ENCODE measurements around the gene TMPO.
A peak's percentile ranks its signal among the peaks of the same experiment; 100 is the strongest.
"Not testable (repeated sequence)": the region's sequence is repeated elsewhere in the genome, so short reads cannot be mapped to it uniquely, and the experiment has no call there.

Gene TMPO, protein sequence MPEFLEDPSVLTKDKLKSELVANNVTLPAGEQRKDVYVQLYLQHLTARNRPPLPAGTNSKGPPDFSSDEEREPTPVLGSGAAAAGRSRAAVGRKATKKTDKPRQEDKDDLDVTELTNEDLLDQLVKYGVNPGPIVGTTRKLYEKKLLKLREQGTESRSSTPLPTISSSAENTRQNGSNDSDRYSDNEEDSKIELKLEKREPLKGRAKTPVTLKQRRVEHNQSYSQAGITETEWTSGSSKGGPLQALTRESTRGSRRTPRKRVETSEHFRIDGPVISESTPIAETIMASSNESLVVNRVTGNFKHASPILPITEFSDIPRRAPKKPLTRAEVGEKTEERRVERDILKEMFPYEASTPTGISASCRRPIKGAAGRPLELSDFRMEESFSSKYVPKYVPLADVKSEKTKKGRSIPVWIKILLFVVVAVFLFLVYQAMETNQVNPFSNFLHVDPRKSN

DNA sequence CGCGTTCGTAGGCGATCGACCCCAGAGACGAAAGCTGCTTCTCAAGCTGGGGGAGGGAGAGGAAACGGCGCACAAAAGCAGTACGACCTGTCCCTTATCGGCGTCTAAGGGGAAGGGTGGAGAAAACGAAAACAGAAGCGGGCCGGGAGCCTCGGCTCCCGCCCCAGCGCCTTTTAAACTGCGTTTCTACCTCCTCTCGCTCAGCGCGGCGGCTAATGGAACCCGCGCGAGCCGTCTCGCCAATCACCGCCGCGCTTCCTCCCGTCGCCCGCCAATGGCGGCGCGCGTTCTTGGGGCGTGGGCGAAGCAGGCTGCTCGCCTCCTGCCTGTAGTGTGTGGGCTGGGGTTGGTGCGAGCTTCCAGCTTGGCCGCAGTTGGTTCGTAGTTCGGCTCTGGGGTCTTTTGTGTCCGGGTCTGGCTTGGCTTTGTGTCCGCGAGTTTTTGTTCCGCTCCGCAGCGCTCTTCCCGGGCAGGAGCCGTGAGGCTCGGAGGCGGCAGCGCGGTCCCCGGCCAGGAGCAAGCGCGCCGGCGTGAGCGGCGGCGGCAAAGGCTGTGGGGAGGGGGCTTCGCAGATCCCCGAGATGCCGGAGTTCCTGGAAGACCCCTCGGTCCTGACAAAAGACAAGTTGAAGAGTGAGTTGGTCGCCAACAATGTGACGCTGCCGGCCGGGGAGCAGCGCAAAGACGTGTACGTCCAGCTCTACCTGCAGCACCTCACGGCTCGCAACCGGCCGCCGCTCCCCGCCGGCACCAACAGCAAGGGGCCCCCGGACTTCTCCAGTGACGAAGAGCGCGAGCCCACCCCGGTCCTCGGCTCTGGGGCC lies at the start of gene TMPO:
Gene TMPO, plus strand, starts transcription at position 304 of the 824 bp plus-strand sequence. Its CDS starts 278 bp downstream, at position 582.
- peak; percentile 85 to 88 for DNase-seq

DNA sequence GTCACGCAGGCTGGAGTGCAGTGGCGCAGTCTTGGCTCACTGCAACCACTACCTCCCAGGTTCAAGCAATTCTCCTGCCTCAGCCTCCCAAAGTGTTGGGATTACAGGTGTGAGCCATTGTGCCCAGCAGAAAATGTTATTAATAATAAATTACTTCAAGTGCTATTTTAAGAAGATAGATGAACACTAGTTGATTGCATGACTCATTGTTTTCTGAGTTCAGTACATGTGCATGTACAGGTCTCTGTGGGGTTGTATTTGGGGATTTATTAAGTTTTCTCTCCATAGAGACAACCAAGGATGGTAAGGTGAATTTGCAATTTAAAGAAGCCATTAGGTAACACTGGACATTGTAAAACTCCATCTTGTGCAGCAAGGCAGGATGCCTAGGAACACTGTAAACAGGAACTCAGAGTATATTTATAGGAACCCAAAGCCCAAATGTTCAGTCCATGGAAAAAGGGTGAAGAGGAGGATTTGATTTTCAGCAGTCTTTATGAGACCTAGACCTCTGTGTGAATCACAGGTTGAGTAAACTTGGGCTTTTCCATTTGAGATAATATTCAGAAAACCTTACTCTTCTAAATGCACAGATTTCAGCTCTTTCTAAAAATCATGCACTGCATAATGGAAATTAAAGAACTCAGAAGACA lies 49.3 kb upstream of the TMPO start:
- DNase-seq, result no peak

DNA sequence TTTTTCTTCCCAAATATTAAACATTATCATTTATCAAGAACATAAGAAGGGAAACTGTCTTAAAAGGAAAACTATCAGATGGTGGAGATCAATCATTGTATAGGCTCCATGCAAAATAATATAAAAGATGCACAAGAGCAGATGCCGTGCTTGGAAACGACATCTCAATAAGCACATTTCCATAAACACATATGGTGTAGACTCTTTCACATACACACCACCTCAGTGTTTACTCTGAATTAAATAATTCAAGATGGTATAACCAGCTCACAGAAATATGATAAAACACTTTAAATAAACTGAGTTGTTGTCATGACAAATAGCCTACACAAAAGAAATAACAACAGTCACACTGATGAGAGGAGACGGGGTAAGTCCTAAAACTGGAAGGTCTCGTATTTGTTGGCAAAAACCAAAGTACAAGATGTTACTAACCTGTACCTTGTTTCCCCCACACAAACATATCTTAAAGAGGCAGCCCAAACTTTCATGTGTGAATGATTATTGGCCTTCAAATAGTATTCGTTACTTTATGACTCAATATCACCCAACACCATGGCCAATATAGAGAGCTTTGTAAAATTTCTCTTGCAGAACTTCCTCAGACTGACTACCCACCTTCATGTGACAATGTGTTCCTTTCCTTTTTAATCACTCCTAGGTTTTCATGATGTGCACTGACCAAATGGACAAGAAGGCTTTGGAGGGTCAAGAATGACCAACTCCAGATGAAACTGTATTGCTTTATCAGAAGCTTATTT lies 48.6 kb upstream of the TMPO start:
- no peak for DNase-seq

DNA sequence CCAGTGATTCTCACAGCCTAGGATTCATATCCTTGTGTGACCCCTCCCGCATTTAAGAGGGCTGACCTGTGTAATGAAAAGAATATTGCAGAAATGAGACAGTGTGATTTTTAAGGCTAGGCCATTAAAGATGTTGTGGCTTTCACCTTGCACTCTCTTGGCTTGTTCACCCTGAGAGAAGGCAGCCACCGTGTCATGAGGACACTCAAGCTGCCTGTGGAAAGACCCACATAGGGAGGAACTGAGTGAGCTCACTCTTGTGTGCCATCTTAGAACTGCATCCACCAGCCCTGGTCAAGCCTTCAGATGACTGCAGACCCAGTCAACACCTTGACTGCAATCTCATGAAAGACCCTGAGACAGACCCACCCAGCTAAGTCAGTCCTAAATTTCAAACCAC lies 46.3 kb upstream of the TMPO start:
- no peak for DNase-seq

DNA sequence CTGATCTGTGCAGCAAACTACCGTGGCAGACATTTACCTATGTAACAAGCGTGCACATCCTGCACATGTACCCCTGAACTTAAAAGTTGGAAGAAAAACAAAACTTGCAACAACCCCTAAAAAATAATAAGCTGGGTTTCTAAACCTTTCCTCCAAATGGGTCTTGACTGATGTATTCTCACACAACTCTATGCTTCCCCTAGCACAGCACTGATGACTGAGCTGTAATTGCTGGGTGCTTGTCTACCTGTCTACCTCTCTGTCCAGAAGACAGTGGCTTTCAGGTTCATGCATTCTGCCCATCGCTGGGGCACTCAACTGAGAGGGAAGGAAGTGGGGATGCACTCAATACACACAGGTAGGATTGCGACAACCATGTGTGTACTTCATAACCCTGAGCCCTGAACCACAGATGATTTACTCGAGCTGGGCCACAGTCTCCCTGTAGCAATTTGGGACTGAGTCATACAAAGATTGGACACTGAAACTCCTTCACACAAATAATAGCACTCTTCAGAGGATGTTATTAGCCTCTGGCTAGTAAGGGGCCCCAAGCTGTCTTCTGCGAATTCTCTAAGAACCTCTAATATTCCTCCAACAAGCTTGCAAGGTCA lies 44.8 kb upstream of the TMPO start:
- DNase-seq, result no peak

DNA sequence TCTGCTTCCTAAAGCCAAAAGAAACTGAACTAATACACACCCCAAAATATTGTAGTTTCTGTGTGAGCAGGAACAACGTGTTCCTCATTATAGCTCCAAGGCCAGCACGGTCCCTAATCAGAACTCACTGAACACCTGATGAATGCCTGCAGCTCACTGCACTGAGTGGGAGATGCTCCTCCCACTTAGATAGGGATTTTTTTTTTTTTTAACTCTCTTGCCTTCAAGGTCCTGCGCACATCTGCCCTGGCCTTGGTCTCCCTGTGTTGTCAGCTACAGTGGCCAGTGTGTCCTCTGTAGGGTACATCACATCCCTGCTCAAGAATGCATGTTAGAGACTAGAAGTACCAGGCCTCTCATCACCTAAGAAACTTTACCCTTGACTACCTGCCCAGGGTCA lies 44.3 kb upstream of the TMPO start:
- no peak for DNase-seq

DNA sequence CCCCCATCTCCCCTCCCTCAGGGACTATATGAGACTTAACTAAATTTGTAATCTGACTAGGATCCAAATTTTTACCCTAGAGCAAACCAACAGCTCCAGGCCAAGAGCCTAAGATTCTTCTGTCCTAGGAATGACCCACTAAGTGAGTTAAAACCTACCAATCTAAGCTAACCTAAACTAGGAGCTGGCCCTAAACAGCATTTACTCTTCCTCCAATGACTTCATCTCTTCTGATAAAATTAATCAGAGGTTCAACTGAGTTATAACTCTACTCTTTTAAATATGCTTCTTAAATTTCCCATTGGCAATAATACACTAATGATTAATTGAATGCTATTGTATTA lies 39.9 kb upstream of the TMPO start:
- DNase-seq, result no peak

DNA sequence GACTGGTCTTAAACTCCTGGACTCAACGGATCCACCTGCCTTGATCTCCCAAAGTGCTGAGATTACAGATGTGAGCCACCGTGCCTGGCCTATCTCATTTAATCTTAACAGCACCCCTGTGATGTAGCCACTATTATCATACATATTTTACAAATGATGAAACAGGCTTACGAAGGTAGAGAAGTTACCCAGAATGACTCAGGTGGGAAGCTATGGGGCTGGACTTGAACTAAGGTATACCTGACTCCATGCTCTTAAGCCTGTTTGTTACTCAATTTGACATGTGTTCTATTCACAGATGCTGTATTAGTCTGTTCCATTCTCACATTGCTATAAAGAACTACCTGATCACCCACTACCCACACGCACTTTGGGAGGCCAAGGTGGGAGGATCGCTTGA lies 36.8 kb upstream of the TMPO start:
- DNase-seq, result no peak

DNA sequence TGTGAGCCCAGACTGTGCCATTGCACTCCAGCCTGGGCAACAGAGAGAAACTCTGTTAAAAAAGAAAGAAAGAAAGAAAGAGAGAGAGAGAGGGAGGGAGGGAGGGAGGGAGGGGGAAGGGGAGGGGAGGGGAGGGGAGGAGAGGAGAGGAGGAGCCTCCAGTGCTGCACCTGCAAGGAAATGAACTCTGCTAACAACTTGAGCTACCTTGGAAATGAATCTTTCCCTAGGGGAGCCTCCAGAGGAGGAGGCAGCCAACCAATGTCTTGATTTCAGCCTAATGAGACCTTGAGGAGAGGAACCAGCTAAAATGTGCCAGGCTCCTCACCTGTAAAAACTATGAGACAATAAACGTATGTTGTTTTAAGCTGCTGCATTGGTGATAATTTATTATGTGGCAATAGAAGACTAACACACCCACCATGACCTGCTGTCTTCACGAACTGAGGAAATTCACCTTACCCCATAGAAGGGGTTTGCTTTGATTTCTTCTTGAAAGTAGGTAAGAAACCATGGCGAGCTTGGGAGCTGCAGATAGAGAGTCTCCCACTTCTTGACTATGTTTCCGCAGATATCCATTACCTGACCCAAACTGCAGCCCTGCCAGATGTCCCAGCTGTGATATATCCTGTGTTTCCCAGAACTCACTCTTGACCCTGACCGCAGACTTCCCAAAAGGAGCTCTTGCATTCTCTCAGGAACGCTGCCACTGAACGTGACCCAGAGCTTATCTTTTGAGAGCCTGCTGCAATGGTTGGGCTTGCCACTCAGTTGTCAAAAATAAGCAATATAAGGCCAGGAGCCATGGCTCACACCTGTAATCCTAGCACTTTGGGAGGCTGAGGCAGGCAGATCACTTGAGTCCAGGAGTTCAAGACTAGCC lies 31.5 kb upstream of the TMPO start:
- DNase-seq, result no peak

DNA sequence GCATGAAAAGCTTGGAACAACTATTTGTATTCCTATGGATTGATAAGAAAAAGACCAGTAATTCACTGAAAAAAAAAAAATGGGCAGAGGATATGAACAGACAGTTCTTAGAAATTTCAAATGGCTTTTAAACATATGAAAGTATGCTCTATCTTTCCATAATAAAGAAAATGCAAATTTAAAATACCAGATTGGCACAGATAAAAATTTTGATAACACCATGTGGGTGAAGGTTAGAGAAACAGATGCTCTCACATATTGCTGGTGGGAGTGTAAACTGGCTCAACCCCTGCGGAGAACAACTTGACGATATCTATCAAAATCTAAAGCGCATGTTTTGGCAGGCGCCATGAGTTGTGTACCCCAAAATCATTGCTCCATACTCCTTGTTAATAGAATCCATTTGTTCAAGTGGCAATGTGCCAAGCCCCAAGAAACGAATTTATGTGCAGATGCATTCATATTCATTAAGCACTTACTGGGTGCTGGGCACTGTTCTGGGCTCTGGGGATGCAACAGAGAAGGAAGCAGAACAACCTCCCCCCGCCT lies 29.5 kb upstream of the TMPO start:
- no peak for DNase-seq

DNA sequence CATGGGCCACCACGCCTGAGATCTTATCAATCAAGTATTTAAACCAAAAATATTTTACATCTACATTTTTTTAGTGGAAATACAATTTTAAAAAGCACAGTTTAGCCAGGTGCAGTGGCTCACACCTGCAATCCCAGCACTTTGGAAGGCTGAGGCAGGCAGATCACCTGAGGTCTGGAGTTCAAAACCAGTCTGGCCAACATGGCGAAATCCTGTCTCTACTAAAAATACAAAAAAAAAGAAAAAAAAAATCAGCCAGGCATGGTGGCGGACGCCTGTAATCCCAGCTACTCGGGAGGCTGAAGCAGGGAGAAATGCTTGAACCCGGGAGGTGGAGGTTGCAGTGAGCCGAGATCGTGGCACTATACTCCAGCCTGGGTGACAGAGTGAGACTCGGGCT lies 27.0 kb upstream of the TMPO start:
- DNase-seq, result not testable (repeated sequence)

DNA sequence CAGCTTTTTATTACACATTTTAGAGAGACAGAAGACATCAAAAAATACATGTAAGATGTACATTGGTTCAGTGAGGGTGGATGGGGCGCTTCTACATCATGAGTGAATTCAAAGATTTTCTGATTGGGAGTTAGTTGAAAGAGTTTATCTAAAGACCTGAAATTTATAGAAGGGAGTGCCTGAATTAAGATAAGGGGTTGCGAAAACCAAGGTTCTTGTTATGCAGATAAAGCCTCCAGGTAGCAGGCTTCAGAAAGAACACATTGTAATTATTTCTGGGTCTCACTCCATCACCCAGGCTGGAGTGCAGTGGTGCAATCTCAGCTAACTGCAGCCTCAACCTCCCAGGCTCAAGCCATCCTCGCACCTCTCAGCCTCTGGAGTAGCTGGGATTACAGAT lies 26.2 kb upstream of the TMPO start:
- DNase-seq, result no peak

DNA sequence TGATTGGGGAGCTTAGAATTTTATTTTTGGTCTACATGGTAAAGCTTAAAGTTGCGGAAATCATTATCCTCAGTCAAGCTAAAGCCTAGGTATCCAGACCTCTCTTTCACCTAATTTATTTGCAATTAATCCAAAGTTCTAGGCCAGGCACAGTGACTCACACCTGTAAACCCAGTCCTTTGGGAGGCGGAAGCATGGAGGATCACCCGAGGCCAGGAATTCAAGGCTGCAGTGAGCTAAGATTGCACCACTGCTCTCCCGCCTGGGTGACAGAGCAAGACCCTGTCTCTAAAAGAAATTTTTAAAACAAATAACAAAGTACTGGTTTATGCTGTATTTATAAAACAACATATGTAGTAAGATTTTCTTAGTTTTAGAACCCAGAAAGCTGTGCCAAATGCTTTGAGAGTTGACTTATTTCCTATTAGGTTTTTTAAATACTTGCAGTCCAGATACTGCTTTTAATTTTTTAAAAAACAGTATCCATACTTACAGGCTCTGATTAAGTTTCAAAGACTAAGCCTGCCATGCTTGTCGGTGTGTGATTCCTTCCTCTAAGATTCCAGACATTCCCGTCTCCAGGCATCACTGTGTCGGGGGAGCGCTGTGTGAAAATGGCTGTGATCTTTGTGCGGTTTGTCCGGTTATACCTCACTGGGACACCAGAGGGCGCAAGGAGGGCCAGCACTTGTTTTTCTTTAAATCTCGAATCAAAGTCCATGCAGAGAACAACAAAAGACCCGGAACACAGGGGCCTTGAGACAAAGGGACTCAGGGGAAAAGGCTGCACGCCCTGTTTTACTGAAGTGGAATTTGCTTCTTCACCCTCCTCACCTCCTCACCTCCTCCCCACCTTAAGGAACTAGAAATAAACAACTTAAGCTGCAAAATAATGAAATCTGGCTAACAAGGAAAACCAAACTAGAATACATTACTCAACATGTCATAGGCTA lies 24.6 kb upstream of the TMPO start:
- peak; percentile 79 to 83 for DNase-seq

DNA sequence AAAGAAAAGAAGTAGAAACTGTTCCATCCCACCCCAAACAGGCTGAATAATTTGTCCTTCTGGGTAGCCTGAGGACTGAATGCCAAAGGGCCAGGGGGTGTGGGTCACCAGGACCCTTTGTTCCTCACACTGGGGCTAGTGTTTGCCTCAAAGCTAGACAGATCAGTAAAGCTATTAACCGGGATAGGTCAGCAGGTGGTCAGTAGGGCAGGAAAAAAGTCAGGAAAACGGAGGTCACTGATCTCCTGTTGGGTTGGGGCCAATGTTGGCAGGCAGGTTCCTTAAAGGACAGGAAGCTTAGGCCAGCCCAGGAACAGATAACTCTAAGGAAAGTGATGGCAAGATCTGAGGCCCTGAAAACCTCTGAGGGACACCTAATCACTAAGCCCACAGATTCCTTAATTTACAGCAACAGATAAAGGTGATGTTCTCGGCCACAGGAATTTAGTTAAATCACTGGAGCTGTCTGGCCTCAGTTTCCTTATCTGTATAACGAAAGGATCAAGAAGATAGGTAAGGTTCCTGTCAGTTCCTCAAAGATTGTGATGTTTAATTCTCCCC lies 22.7 kb upstream of the TMPO start:
- no peak for DNase-seq

DNA sequence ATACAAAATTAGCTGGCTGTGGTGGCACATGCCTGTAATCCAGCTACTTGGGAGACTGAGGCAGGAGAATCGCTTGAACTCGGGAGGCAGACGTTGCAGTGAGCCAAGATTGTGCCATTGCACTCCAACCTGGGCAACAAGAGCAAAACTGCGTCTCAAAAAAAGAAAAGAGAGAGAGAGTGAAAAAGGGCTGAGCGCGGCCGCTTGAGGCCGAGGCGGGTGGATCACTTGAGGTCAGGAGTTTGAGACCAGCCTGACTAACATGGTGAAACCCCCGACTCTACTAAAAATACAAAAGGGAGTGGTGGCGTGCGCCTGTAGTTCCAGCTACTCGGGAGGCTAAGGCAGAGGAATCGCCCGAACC lies 14.1 kb upstream of the TMPO start:
- not testable (repeated sequence) for DNase-seq

DNA sequence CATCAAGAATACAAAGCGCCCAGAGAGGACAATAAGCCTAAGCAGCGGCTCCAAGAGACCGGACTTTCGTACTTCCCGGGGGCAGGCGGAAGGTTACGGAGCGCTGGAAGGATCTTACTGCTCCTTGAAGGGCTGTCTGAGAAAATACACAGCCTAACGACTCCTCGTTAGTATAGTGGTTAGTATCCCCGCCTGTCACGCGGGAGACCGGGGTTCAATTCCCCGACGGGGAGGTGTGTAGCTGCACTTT lies 12.1 kb upstream of the TMPO start:
- DNase-seq, result peak; percentile 85 to 91

DNA sequence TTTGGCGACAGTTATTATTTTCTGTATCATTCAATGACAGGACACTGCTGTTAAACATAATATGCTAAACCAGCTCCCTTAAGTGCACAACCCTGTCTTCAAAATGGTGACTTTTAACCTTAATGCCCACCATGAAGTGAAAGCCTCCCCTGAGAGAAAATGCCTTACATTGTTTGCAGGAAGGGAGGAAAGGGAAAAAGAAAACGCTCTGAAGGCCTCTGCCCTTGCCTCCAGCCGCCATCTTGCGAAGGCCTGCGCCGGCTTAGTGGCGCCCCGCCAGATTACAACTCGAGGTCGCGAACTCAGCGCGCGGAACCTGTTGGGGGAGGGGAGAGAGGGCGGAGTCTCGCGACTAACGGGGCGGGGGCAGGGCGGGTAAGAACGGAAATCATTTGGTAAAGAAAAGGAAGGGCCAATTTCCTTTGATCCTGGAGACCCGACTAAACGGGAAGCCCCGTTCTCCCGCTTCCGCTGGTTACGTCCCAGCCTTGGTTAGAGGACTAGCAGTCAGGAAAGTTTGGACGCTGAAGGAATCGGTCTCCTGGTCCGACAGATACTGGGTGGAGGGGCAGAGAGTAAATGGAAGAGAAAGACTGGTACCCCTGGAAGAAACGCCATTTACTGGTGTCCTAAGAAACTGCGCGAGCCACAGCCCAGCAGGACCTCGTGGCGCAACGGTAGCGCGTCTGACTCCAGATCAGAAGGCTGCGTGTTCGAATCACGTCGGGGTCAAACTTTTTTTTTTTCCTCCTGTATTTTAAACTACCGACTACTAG lies 11.6 kb upstream of the TMPO start:
- DNase-seq, result peak; percentile 88 to 91

DNA sequence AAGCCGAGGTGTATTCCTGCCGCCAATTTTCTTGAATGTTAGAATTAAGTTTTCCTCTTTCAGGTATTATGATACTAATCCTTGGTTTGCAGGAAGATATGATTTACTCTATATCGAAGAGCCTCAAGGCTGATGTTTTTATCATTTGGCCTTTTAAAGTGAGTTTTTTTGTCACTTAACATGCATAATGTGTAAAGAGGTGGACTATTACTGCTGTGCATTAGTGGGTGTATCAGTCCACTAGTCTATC lies 11.1 kb upstream of the TMPO start:
- DNase-seq, result no peak

DNA sequence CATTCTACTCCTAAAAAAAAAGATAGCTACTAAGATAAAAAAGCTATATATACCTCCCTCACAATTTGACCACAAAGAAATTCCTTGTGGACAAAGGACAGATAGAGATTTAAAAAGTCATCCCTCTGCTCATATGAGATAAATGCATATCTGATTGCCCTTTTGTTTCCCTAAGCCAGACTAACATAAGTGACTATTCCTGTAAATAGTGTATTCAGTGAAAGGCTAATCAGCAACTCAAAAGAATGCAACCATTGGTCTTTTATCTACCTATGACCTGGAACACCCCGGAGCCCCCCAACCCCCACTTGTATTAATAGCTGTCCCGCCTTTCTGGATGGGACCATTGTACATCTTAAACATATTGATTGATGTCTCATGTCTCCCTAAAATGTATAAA lies 6.3 kb upstream of the TMPO start:
- no peak for DNase-seq

Data from hippocampal formation (tissue), 2 donors.